ENCODE data around the gene PCGF1. TPM values are rescaled to one million over a fixed set of nuclear protein-coding genes. Genes with fewer than 3 reads are reported as not detected.

The PCGF1 gene
- total and polyA plus RNA-seq, 2 of the 13 experiments (the other 11 are each of a cell fraction or from before 2014, with no cell fraction given): 20.4 to 22.6 TPM

DNA sequence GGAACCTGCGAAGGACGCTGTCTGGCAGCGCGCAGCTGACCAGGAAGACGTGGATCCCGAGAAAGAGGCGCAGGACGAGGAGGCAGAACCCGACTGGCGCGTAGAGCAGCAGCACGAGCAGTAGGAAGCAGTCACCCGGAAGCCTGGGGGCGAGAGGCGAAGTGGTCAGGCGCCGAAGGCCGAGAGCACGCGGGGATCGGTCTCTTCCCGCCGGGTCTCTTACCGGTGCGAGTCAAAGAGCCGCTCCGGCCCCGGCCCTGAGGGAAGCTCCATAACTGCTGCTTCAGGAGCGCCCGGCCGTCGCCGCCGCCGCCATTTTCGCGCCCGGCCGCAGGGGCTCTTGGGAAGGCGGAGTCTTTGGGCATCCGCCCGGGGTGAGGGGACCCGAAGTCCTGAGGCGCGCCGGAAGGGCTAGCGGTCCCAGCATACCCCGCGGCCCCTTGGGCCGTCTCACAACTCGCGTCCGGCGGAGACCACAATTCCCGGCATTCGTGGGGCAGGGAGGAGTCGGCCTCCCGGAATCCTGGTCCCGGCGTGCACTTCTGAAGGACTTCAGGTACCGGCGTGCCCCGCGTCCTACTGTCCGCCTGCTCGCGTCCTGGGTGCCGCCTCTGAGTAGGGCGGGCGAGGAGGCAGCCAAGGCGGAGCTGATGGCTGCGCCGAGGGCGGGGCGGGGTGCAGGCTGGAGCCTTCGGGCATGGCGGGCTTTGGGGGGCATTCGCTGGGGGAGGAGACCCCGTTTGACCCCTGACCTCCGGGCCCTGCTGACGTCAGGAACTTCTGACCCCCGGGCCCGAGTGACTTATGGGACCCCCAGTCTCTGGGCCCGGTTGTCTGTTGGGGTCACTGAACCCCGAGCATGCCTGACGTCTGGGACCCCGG is 22.1 kb upstream of the PCGF1 start, which contains the start of the genes AUP1 and HTRA2 (continued):
- TF ChIP-seq, protein P1, sequence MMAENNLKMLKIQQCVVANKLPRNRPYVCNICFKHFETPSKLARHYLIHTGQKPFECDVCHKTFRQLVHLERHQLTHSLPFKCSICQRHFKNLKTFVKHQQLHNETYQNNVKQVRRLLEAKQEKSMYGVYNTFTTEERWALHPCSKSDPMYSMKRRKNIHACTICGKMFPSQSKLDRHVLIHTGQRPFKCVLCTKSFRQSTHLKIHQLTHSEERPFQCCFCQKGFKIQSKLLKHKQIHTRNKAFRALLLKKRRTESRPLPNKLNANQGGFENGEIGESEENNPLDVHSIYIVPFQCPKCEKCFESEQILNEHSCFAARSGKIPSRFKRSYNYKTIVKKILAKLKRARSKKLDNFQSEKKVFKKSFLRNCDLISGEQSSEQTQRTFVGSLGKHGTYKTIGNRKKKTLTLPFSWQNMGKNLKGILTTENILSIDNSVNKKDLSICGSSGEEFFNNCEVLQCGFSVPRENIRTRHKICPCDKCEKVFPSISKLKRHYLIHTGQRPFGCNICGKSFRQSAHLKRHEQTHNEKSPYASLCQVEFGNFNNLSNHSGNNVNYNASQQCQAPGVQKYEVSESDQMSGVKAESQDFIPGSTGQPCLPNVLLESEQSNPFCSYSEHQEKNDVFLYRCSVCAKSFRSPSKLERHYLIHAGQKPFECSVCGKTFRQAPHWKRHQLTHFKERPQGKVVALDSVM (CRISPR knock-in tag; IDR thresholded peaks at IDR 0.05): peak; percentile 14; the same call in 1 of the 2 replicates
- TF ChIP-seq ZFP37 (CRISPR knock-in tag; IDR thresholded peaks at IDR 0.05; ENCODE audit: borderline replicate concordance): no peak; the same call in 1 of the 2 replicates
- no peak for TF ChIP-seq NFKBIZ (CRISPR knock-in tag; IDR thresholded peaks at IDR 0.05)
- TF ChIP-seq FOXK1 (CRISPR knock-in tag; IDR thresholded peaks at IDR 0.05; ENCODE audit: borderline replicate concordance, low read depth): peak; percentile 76
- TF ChIP-seq TBP (CRISPR knock-in tag; IDR thresholded peaks at IDR 0.05): peak; percentile 96
- TF ChIP-seq ZNF557 (CRISPR knock-in tag; IDR thresholded peaks at IDR 0.05): peak; percentile 44; the same call in 1 of the 2 replicates
- TF ChIP-seq, protein P2, sequence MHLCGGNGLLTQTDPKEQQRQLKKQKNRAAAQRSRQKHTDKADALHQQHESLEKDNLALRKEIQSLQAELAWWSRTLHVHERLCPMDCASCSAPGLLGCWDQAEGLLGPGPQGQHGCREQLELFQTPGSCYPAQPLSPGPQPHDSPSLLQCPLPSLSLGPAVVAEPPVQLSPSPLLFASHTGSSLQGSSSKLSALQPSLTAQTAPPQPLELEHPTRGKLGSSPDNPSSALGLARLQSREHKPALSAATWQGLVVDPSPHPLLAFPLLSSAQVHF (CRISPR knock-in tag; IDR thresholded peaks at IDR 0.05): 0 out of 2 replicates have a peak, but pooled peaks have one; percentile 56
- TF ChIP-seq NFATC3 (CRISPR knock-in tag; IDR thresholded peaks at IDR 0.05): peak; percentile 89
- TF ChIP-seq NR2C2 (CRISPR knock-in tag; IDR thresholded peaks at IDR 0.05; ENCODE audit: borderline replicate concordance): peak; percentile 98
- 0 out of 2 replicates have a peak, but pooled peaks have one; percentile 57 for TF ChIP-seq ZNF777 (CRISPR knock-in tag; IDR thresholded peaks at IDR 0.05)
- TF ChIP-seq SRY (CRISPR knock-in tag; IDR thresholded peaks at IDR 0.05): 0 out of 2 replicates have a peak, but pooled peaks have one; percentile 64
- TF ChIP-seq, protein P3, sequence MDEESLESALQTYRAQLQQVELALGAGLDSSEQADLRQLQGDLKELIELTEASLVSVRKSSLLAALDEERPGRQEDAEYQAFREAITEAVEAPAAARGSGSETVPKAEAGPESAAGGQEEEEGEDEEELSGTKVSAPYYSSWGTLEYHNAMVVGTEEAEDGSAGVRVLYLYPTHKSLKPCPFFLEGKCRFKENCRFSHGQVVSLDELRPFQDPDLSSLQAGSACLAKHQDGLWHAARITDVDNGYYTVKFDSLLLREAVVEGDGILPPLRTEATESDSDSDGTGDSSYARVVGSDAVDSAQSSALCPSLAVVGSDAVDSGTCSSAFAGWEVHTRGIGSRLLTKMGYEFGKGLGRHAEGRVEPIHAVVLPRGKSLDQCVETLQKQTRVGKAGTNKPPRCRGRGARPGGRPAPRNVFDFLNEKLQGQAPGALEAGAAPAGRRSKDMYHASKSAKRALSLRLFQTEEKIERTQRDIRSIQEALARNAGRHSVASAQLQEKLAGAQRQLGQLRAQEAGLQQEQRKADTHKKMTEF (CRISPR knock-in tag; IDR thresholded peaks at IDR 0.05): peak; percentile 98
- TF ChIP-seq ZNF839 (CRISPR knock-in tag; IDR thresholded peaks at IDR 0.05; ENCODE audit: borderline replicate concordance): peak; percentile 18; the same call in 1 of the 2 replicates
- TF ChIP-seq SP2 (CRISPR knock-in tag; IDR thresholded peaks at IDR 0.05): peak; percentile 67; the same call in 1 of the 2 replicates
- TF ChIP-seq KDM5B (CRISPR knock-in tag; IDR thresholded peaks at IDR 0.05; ENCODE audit: borderline replicate concordance): peak; percentile 80; the same call in 1 of the 2 replicates
- no peak for TF ChIP-seq EHMT2 (IDR thresholded peaks at IDR 0.05; ENCODE audit: borderline replicate concordance, low read depth, low read length)
- TF ChIP-seq ZNF549 (CRISPR knock-in tag; IDR thresholded peaks at IDR 0.05): no peak
- peak; percentile 15; the same call in 1 of the 2 replicates for TF ChIP-seq HMG20B (CRISPR knock-in tag; conservative IDR thresholded peaks at IDR 0.05)
- no peak for TF ChIP-seq PHF5A (CRISPR knock-in tag; IDR thresholded peaks at IDR 0.05; ENCODE audit: low read depth, unreplicated experiment)
- peak; percentile 83; the same call in 1 of the 2 replicates for TF ChIP-seq ZNF607 (CRISPR knock-in tag; IDR thresholded peaks at IDR 0.05; ENCODE audit: borderline replicate concordance)
- TF ChIP-seq ZNF558 (CRISPR knock-in tag; IDR thresholded peaks at IDR 0.05; ENCODE audit: borderline replicate concordance): peak; percentile 87; the same call in 1 of the 2 replicates
- 0 out of 2 replicates have a peak, but pooled peaks have one; percentile 84 for TF ChIP-seq TP53 (CRISPR knock-in tag; conservative IDR thresholded peaks at IDR 0.05)
- no peak for TF ChIP-seq SMC3 (IDR thresholded peaks at IDR 0.05; ENCODE audit: low read length)
- no peak for TF ChIP-seq FIP1L1 (IDR thresholded peaks at IDR 0.05; ENCODE audit: borderline replicate concordance, insufficient read depth, low read depth, low read length)
